Measurements from ENCODE around the gene PDE6C. TPM values are rescaled to one million over a fixed set of nuclear protein-coding genes. Genes with fewer than 3 reads are reported as not detected.

The PDE6C gene
- not detected in 2 replicates for total RNA-seq (ENCODE audit: low replicate concordance)
- long read RNA-seq: 0 reads

GRCh38 chr10:93612311-93612710 lies at the start of gene PDE6C:
Gene PDE6C, plus strand, starts transcription at chr10:93612537. Its CDS starts 189 bp downstream, at chr10:93612726.
- Mint-ChIP-seq H3K27ac (no peak within 1 kb of the TSS), H3K36me3 (no peaks in the 10 kb centered on the region), H3K4me1 (ENCODE audit: unreplicated experiment) (peaks cover 5% of the 10 kb centered on the region), H3K9me3 (no peaks in the 10 kb centered on the region), H3K4me3 (no peak within 1 kb of the TSS), H3K27me3 (peaks cover 31% of the 10 kb centered on the region)
- TF ChIP-seq, protein P1, sequence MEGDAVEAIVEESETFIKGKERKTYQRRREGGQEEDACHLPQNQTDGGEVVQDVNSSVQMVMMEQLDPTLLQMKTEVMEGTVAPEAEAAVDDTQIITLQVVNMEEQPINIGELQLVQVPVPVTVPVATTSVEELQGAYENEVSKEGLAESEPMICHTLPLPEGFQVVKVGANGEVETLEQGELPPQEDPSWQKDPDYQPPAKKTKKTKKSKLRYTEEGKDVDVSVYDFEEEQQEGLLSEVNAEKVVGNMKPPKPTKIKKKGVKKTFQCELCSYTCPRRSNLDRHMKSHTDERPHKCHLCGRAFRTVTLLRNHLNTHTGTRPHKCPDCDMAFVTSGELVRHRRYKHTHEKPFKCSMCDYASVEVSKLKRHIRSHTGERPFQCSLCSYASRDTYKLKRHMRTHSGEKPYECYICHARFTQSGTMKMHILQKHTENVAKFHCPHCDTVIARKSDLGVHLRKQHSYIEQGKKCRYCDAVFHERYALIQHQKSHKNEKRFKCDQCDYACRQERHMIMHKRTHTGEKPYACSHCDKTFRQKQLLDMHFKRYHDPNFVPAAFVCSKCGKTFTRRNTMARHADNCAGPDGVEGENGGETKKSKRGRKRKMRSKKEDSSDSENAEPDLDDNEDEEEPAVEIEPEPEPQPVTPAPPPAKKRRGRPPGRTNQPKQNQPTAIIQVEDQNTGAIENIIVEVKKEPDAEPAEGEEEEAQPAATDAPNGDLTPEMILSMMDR (conservative IDR thresholded peaks at IDR 0.05): no peak
- DNase-seq (ENCODE audit: extremely low spot score, unreplicated experiment): no peak

DNA sequence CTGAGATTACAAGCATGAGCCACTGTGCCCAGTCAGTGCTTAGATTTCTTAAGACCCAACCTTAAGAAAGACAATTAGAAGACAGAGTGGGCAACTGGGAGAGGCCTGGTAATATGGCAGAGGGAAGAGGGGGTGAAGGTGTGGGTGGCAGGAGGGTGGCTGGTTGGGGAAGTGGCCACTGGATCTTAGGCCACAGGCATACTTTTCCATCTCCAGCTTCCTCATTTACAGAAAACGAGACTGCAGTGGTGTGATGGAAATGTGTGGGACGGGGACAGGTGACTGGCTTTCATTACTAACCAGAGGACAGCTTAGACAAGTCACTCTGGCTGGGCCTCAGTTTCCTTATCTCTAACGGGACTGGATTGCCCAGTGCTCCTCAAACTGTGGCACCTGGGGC lies 46.9 kb upstream of the PDE6C start:
- peaks cover 68% of the 10 kb centered on the region for H3K27me3 Mint-ChIP-seq
- no peak for DNase-seq (ENCODE audit: extremely low spot score, unreplicated experiment)
- H3K4me3 Mint-ChIP-seq: no peak overlapping the region
- H3K36me3 Mint-ChIP-seq: no peaks in the 10 kb centered on the region
- H3K27ac Mint-ChIP-seq: no peak overlapping the region
- TF ChIP-seq, protein P1 (conservative IDR thresholded peaks at IDR 0.05): no peak
- no peaks in the 10 kb centered on the region for H3K9me3 Mint-ChIP-seq
- H3K4me1 Mint-ChIP-seq (ENCODE audit: unreplicated experiment): peaks cover 12% of the 10 kb centered on the region

DNA sequence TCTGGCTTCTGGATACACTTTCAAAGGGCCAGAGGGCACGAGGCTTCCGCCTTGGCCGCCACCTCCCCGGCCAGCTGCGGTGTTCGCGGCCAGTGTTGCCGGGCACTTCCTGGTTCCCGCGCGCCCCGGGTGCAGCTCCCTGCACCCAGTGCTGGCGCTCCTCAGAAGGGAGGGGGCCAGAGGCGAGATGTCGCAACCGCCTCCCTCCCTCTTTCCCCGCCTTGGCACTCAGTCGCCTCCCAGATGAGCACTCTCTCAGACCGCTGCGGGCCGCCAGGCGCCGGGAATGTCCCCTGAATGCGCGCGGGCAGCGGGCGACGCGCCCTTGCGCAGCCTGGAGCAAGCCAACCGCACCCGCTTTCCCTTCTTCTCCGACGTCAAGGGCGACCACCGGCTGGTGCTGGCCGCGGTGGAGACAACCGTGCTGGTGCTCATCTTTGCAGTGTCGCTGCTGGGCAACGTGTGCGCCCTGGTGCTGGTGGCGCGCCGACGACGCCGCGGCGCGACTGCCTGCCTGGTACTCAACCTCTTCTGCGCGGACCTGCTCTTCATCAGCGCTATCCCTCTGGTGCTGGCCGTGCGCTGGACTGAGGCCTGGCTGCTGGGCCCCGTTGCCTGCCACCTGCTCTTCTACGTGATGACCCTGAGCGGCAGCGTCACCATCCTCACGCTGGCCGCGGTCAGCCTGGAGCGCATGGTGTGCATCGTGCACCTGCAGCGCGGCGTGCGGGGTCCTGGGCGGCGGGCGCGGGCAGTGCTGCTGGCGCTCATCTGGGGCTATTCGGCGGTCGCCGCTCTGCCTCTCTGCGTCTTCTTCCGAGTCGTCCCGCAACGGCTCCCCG lies 45.7 kb upstream of the PDE6C start, which contains the start of gene FFAR4:
Gene FFAR4 (plus strand): TSS at position 231 of the 842 bp plus-strand sequence. CDS start 56 bp downstream, at position 287.
- Mint-ChIP-seq H3K9me3 (no peaks in the 10 kb centered on the region), H3K4me3 (peak within 1 kb of the TSS; percentile 87), H3K4me1 (ENCODE audit: unreplicated experiment) (peaks cover 12% of the 10 kb centered on the region), H3K36me3 (no peaks in the 10 kb centered on the region), H3K27me3 (peaks cover 77% of the 10 kb centered on the region), H3K27ac (no peak within 1 kb of the TSS)
- DNase-seq (ENCODE audit: extremely low spot score, unreplicated experiment): no peak
- TF ChIP-seq, protein P1 (conservative IDR thresholded peaks at IDR 0.05): no peak

GRCh38 chr10:93567277-93568104 lies 44.8 kb upstream of the PDE6C start:
- TF ChIP-seq, protein P1 (conservative IDR thresholded peaks at IDR 0.05): no peak
- no peaks in the 10 kb centered on the region for H3K36me3 Mint-ChIP-seq
- H3K27me3 Mint-ChIP-seq: peaks cover 82% of the 10 kb centered on the region
- no peaks in the 10 kb centered on the region for H3K9me3 Mint-ChIP-seq
- no peak for DNase-seq (ENCODE audit: extremely low spot score, unreplicated experiment)
- no peak overlapping the region for H3K27ac Mint-ChIP-seq
- H3K4me1 Mint-ChIP-seq (ENCODE audit: unreplicated experiment): peaks cover 12% of the 10 kb centered on the region
- H3K4me3 Mint-ChIP-seq: peak overlapping the region; percentile 87

DNA sequence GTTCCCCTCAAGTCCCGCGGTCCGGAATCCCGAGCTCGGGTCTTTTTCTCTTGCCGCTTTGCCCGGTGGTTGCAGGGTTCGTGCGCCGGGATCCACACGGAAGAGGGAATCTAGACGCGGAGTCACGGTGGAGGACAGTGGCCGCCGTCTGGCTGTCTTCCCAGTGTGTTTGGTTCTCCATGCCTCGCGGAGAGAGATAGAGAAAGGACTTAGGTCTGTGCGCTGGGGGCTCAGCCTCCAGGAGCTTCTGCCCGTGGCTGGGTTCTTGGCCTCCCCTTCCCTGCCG lies 44.3 kb upstream of the PDE6C start:
- Mint-ChIP-seq H3K4me1 (ENCODE audit: unreplicated experiment) (peaks cover 14% of the 10 kb centered on the region), H3K36me3 (no peaks in the 10 kb centered on the region), H3K4me3 (peak overlapping the region; percentile 87), H3K27ac (no peak overlapping the region), H3K9me3 (no peaks in the 10 kb centered on the region), H3K27me3 (peaks cover 85% of the 10 kb centered on the region)
- no peak for DNase-seq (ENCODE audit: extremely low spot score, unreplicated experiment)
- TF ChIP-seq, protein P1 (conservative IDR thresholded peaks at IDR 0.05): no peak
